Activated CD8-positive, alpha-beta memory T cell treated with anti-CD3 and anti-CD28 coated beads, Interleukin-2, amount 50 U/mL, for 4 hours (primary cell): ENCODE measurements around the gene LRRTM4.
"Not testable (repeated sequence)": the region's sequence is repeated elsewhere in the genome, so short reads cannot be mapped to it uniquely, and the experiment has no call there.

ENCODE experiments used
- DNase-seq: peaks from one replicate; pipeline ENCODE4 v3.0.0-alpha.2; 2020

LRRTM4 gene

GRCh38 chr2:76829374-76830234 lies 692.6 kb downstream of the LRRTM4 start:
- no peak for DNase-seq

DNA sequence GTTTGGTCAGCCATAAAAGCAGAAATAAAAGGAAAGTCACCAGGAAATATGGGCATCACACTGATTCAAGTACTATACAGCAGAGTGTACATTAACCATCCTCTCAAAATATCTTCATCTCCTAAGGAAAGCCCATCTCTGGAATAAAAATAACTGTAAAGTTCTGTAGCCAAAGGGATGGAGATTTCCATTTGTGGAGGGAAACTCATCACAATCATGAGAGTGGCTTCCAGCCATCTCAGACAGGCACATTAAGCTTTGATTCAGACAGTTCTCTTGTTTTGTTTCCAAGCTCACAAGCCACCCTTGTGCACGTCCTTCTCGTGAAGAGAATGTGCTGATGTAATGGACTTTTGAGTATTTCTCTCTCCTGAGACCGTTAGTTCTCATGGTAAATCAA lies 695.5 kb downstream of the LRRTM4 start:
- no peak for DNase-seq

DNA sequence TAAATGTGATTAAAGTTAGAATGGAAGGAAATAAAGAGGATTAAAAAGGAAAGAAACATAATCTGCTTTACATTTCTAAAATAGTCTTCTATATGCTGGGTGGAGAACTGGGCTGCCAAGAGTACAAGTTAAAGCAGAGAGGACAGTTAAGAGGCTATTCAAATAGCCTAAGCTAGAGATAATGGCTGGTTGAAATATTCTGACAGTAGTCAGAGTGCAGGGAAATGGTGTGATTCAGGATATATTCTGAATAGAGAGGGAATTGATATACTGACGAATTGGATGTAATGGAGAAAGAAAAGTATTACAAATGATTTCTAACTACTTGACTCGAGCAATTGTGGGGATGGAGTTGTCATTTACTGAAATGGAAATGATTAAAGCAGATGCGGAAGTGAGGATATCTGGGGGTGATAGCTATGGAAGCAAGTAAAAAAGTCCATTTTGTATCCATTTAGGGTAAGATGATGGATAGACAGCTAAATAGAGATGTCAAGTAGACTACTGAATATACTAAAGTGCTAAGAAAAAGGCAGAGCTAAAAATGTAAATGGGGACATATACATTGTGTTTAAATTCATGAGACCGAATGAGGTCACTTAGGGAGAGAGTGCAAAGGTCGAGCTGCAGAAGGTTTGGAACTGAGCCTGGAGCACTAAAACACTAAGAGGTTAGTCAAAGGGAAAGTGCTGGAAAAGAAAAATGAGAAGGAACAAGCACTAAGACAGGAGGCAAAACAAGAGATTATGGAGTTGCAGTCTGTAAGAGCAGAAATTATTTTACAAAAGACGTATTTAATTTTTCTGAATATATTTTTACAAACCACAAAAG lies 696.8 kb downstream of the LRRTM4 start:
- DNase-seq = no peak

GRCh38 chr2:76821731-76822130 lies 700.4 kb downstream of the LRRTM4 start:
- DNase-seq = no peak

DNA sequence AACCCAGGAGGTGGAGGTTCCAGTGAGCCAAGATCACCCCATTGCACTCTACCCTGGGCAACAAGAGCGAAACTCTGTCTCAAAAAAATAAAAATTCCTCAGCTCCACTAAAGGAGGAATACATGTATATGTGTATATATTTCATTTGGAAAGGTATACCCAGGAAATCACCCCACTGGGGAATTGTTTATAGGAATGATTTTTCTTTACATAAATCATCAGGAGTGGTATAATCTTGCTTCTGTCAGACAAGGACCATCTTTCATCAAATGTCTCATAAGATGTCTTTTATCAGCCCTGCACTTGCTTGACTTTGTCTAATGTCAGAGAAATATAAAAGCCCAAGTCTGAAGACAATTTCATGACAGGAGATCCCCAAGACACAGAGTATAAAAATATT lies 709.1 kb downstream of the LRRTM4 start:
- no peak for DNase-seq

DNA sequence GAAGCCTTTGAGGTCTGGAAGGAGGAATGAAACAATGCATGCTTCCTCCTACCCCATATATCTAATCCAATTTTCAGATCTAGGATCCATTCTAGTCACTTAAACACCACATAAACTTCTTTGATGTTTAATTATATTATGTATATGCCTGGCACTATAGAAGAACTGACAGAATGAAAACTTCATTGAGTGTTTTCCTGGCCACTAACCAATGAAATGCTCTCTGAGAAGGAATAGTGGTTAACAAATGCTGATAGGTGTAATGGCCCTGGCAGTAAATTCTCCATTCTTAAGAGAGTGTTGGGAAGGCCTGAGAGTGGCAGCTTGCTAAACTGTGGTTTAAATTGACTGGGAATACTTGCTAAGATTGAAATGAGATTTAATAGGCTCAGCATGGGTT lies 710.0 kb downstream of the LRRTM4 start:
- DNase-seq = no peak

DNA sequence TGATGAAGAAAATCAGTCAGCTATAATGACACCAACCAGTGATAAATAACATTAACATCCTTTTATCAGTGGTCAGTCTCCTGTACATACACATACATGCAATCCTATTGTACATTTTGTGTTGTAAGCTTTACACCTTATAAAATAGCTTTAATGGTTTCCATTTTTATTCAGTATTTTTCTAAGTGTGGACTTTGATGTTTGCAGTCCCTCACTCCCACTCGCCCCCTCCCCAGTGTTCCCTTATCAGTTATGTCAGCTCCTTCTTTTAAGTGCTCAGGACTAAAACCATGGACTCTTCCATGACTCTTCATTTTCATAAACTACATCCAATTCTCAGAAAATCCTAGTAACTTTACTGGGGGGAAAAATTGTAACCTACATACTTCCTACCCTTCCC lies 713.0 kb downstream of the LRRTM4 start:
- DNase-seq = no peak

GRCh38 chr2:76808732-76809131 lies 713.4 kb downstream of the LRRTM4 start:
- no peak for DNase-seq

GRCh38 chr2:76793647-76794334 lies 728.4 kb downstream of the LRRTM4 start:
- DNase-seq = no peak

- not testable (repeated sequence) for DNase-seq
Measured at GRCh38 chr2:76781313-76781712, 740.9 kb downstream of the LRRTM4 start.

- DNase-seq = no peak
Measured at GRCh38 chr2:76763276-76763675, 758.9 kb downstream of the LRRTM4 start.

GRCh38 chr2:76760367-76760704 lies 761.8 kb downstream of the LRRTM4 start:
- DNase-seq = no peak

DNA sequence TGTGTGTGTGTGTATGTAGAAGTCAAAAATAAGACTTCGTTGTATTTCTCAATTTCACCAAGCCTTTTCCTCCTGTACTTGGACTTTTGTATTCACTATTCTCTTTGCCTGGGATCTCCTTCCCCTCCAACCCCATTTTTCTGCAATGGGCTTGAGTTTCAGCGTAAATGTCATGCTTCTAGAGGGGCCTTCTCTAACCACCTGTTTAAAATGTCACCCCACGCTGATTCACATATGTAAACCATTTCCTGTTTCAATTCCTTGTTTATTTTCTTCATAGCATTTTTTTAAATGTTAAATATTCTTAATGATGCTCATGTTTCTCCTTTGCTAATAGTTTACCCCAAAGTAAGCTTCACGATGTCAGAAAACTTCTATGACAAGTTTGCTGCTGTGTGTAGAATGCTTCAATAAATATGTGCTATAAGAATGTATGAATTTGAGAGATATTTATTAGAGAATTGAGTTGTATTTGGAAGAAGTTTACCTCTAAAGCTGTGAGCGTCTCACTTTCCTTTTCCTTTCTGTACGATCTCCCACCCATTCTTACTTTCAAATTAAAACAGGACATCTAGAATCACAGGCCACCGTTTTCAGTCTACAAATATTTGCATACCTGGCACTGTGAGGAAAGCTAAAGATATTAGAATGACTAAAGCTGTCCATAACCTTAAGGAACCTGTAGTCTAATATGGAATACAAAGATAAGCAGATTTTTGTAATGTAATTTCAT lies 762.4 kb downstream of the LRRTM4 start:
- no peak for DNase-seq

DNA sequence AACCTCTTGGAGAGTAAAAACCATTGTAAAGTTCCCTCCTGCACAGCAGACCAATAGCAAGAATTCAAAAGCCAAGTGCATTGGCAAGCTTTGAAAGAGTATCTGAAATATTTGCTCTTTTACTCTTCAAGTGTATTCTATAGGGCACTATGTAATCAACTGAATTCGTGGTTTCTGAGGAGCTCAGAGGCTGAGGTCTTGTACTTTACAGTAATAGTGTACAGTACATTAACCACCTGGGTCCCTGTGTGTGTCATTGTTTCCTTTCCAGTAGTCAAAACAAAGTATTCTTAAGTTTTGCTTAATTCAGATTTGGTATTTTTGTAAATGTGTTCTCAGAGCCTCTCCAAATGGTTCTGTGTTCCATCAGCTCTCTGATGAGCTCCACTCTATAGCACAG lies 769.7 kb downstream of the LRRTM4 start:
- no peak for DNase-seq

GRCh38 chr2:76749858-76750257 lies 772.3 kb downstream of the LRRTM4 start:
- no peak for DNase-seq

GRCh38 chr2:76748581-76749296 lies 773.4 kb downstream of the LRRTM4 start:
- DNase-seq = no peak

DNA sequence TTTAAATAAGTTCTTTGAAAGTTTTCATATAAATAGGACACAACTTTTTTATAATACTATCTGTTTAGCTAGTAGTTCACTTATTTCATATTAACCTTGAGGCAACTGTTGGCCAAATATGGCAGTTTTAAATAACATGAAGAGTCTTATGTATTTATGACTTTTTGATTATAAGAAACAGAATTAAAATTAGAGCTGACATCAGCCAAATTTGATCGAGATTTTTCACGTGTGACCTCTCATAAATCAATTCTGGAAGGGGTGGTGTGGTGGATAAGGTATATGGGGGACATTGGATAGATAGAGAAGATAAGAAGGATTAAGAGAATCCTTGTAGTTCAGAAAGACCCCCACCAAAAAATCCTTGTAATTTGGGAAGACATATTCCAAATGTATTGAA lies 776.6 kb downstream of the LRRTM4 start:
- no peak for DNase-seq

DNA sequence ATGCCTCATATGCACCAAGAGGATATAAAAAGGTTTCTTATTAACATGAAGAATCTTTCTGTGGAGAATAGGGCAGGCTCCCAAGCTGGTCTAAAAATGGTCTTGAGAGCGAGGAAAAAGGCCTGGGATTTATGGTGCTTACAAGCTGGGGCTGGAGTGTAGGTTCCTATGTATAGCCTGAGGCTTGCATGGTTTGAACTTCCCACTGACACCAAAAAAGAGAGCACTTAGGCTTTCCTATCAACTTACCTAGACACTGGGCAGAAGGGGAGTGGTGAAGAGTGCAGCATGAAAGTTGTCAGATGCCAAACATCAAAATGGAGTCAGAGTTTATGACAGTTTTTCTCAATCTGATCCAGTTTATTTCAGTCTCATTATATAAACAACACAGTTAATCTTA lies 784.6 kb downstream of the LRRTM4 start:
- no peak for DNase-seq

GRCh38 chr2:76733736-76734135 lies 788.4 kb downstream of the LRRTM4 start:
- DNase-seq = no peak

DNA sequence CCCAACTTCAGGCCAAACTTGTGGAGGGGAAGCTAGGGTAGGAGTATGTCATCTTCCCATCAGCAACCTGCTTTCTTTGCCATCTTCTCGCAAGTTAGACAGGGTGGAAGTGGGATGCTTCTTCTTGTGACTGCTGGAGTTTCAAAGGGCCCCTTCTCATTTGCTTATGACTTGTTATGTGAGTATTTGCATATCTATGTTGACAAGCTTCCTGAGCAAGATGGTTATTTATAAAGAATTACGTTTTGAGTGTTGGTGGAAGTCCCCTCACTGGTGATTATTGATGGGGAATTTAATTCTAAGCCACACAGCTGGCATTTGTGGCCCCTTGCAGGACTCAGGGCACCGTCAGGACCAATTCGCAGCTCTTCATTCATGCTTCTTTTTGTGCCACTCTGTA lies 791.0 kb downstream of the LRRTM4 start:
- DNase-seq = no peak

GRCh38 chr2:76730021-76730420 lies 792.2 kb downstream of the LRRTM4 start:
- no peak for DNase-seq

DNA sequence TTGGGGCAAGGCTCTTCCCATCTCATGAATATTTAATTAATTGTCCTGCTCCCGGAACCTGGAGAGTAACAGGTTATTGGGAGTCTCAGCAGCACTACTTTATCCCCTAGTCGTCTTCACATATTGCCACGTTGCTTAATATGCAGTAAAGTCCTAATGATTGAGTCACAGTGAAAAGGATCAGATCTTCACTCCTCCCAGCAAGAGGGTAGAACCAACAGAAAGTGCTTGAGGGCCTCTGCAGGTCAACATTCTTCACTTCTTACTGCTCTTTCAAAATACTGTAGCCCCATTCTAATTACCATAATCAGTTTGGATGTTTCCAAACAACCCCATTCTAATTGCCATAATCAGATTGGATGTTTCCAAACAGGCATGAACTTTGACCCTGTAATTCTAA lies 801.0 kb downstream of the LRRTM4 start:
- DNase-seq = no peak
